ENCODE results near the gene BCL2L13. TPM values are rescaled to one million over a fixed set of nuclear protein-coding genes. Genes with fewer than 3 reads are reported as not detected.
"Not testable (repeated sequence)": the region's sequence is repeated elsewhere in the genome, so short reads cannot be mapped to it uniquely, and the experiment has no call there.

The BCL2L13 gene
- total and polyA plus RNA-seq, 4 donors: 34.6 to 46.5 (median 39.5) TPM

DNA sequence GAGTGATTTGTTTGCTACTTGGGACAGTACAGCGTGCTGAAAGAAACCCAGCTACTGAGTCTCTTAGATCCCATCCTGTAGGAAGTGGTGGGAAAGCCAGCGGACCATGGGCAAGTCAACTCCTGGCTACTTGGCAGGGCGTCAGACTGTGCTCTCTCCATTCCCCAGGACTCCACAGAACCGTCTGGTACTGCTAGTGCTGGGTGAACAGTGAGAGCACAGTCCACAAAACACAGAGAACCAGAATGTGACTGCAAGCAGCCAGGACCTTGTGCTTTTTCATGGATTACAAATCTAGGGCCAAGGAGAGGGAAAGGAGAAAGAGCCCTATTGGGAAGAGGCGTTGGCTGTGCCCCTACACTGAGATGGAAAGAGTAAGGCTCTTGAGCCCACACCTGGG is 125.5 kb downstream of the BCL2L13 start:
- H3K27me3 ChIP-seq (ENCODE audit: control insufficient read depth, insufficient read depth, low read length): no peaks in the 10 kb centered on the region
- 45% methylated on average over 5 of the region's 5 CpGs for WGBS (ENCODE audit: insufficient coverage)
- no peak for DNase-seq (ENCODE audit: low read depth in 4 of 6, low spot score in 6 of 6)
- no peaks in the 10 kb centered on the region for H3K9me3 ChIP-seq (ENCODE audit: control insufficient read depth, insufficient read depth, low read length)
- H3K4me3 ChIP-seq (ENCODE audit: low read depth, low read length): no peak overlapping the region
- peaks cover 4% of the 10 kb centered on the region for H3K4me1 ChIP-seq (ENCODE audit: control insufficient read depth, insufficient read depth, low read length)
- peaks cover 5% of the 10 kb centered on the region for H3K36me3 ChIP-seq (ENCODE audit: control insufficient read depth, insufficient read depth, low read length)
- H3K27ac ChIP-seq (ENCODE audit: low read depth, low read length): no peak overlapping the region

DNA sequence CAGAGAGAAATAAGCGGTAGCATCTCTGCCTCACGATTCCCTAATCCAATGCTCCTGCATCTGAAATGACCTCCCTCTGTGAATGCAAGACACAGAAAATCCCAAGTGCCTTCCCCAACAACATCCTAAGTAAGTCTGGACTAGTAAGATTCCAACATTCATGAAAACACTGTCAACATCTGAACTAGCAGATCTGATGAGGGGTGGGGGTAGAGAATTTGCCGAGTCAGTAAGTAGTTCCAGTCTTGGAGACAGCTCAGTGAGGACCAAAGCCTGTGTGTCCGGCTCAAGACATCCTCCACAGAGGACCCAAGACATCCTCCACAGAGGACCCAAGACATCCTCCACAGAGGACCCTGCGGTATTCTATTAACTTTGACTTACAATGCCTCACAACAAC is 126.3 kb downstream of the BCL2L13 start:
- H3K4me3 ChIP-seq (ENCODE audit: low read depth, low read length); H3K27me3 ChIP-seq (ENCODE audit: control insufficient read depth, insufficient read depth, low read length); H3K9me3 ChIP-seq (ENCODE audit: control insufficient read depth, insufficient read depth, low read length); DNase-seq (ENCODE audit: low read depth in 4 of 6, low spot score in 6 of 6); H3K27ac ChIP-seq (ENCODE audit: low read depth, low read length): not testable (repeated sequence)
- peaks cover 13% of the 10 kb centered on the region for H3K36me3 ChIP-seq (ENCODE audit: control insufficient read depth, insufficient read depth, low read length)
- WGBS (ENCODE audit: insufficient coverage): no CpG with 5 or more reads among the region's 5 CpGs
- peaks cover 12% of the 10 kb centered on the region for H3K4me1 ChIP-seq (ENCODE audit: control insufficient read depth, insufficient read depth, low read length)

DNA sequence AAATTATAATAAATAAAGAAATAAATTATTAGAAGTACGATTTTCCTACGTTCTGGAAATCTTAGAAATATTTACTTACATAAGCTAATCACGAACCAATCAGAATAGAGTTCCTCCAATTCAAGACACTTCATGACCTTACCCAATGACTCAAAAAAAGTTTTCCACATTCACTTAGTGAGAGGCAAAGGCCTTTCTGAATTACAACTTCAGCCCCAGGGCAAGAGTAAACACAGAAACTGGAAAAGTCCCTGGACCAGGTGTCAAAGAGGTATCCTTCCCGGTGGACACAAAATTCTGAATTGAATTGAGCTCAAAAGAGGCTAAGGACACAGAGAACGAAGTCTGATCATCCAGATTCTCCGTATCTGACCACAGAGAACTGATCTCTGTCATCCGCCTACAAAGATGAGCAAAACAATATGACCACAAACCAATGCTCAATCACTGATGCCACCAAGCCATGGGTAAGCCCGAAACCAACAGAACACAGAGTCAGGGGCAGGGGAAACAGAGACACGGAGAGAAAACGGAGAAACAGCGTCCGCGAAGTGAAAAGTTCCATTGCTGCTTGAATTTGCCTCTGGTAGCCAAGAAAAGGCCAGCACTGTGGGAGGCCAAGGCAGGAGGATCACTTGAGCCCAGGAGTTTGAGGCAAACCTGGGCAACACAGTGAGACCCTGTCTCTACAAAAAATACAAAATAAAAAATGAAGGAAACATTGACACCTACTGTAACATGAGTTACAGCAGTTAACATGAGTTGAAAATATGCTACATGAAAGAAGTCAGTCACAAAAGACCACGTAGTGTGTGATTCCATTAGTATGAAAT is 128.9 kb downstream of the BCL2L13 start:
- Histone ChIP-seq H3K9me3 (ENCODE audit: control insufficient read depth, insufficient read depth, low read length) (no peaks in the 10 kb centered on the region), H3K27ac (ENCODE audit: low read depth, low read length) (no peak overlapping the region), H3K4me1 (ENCODE audit: control insufficient read depth, insufficient read depth, low read length) (peaks cover 35% of the 10 kb centered on the region), H3K27me3 (ENCODE audit: control insufficient read depth, insufficient read depth, low read length) (no peaks in the 10 kb centered on the region), H3K4me3 (ENCODE audit: low read depth, low read length) (no peak overlapping the region), H3K36me3 (ENCODE audit: control insufficient read depth, insufficient read depth, low read length) (peaks cover 20% of the 10 kb centered on the region)
- WGBS (ENCODE audit: insufficient coverage): 96% methylated on average over 12 of the region's 14 CpGs
- DNase-seq (ENCODE audit: low read depth in 4 of 6, low spot score in 6 of 6): no peak

DNA sequence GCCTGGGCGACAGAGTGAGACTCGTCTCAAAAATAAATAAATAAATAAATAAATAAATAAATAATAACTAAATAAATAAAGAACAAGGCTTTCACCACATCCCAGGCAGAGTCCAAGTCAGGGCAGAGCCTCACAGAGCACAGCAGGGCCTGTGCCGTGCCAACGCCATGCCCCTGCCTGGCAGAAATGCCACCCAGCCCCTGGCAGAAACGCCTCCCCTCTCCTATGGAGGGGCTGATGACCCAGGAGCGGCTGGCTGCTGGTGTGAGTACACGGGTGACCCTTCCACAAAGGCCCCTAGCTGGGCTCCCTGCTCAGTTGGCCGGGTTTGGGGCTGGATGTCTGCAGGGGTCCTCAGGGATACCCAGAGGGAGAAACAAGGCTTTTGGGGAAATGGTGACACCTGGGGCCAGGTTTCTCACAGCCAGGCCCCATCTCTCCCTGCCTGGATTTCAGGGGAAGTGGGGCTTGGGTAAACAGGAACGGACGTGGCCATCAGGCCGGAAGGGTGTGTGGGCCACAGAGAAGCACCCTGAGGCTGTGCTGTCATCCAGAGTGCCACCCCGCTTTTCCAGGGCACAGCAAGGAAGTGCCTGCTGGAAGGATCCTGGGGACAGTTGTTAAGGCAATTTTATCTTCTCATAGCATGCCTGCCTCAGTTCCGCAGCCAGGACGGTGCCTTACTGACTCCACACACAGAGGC is 130.6 kb downstream of the BCL2L13 start:
- 76% methylated on average over 12 of the region's 14 CpGs for whole genome bisulfite sequencing (ENCODE audit: insufficient coverage)
- H3K4me3 ChIP-seq (ENCODE audit: low read depth, low read length): no peak overlapping the region
- no peaks in the 10 kb centered on the region for H3K9me3 ChIP-seq (ENCODE audit: control insufficient read depth, insufficient read depth, low read length)
- no peaks in the 10 kb centered on the region for H3K27me3 ChIP-seq (ENCODE audit: control insufficient read depth, insufficient read depth, low read length)
- peaks cover 23% of the 10 kb centered on the region for H3K36me3 ChIP-seq (ENCODE audit: control insufficient read depth, insufficient read depth, low read length)
- no peak for DNase-seq (ENCODE audit: low read depth in 4 of 6, low spot score in 6 of 6)
- H3K27ac ChIP-seq (ENCODE audit: low read depth, low read length): no peak overlapping the region
- H3K4me1 ChIP-seq (ENCODE audit: control insufficient read depth, insufficient read depth, low read length): peaks cover 49% of the 10 kb centered on the region

DNA sequence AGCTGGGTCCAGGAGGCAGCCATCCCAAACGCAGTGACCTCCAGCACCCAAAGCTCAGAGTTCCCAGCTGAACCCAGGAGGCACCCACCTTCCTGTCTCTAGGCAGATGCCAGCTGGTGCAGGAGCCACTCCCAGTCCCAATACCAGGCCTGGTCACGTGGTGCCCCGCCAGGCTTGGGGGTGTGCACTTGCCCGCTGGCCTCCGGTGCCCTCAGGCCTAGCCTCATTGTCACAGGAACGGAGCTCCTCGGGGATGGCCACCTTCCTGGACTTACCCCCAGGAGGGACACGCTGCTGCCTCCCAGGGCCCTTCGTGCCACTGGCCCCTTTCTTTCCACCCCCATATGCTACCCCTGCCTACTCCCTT is 131.1 kb downstream of the BCL2L13 start:
- peaks cover 51% of the 10 kb centered on the region for H3K4me1 ChIP-seq (ENCODE audit: control insufficient read depth, insufficient read depth, low read length)
- H3K27me3 ChIP-seq (ENCODE audit: control insufficient read depth, insufficient read depth, low read length): no peaks in the 10 kb centered on the region
- peaks cover 23% of the 10 kb centered on the region for H3K36me3 ChIP-seq (ENCODE audit: control insufficient read depth, insufficient read depth, low read length)
- DNase-seq (ENCODE audit: low read depth in 4 of 6, low spot score in 6 of 6): no peak
- H3K9me3 ChIP-seq (ENCODE audit: control insufficient read depth, insufficient read depth, low read length): no peaks in the 10 kb centered on the region
- 86% methylated on average over 9 of the region's 9 CpGs for WGBS (ENCODE audit: insufficient coverage)
- H3K27ac ChIP-seq (ENCODE audit: low read depth, low read length): no peak overlapping the region
- H3K4me3 ChIP-seq (ENCODE audit: low read depth, low read length): no peak overlapping the region

DNA sequence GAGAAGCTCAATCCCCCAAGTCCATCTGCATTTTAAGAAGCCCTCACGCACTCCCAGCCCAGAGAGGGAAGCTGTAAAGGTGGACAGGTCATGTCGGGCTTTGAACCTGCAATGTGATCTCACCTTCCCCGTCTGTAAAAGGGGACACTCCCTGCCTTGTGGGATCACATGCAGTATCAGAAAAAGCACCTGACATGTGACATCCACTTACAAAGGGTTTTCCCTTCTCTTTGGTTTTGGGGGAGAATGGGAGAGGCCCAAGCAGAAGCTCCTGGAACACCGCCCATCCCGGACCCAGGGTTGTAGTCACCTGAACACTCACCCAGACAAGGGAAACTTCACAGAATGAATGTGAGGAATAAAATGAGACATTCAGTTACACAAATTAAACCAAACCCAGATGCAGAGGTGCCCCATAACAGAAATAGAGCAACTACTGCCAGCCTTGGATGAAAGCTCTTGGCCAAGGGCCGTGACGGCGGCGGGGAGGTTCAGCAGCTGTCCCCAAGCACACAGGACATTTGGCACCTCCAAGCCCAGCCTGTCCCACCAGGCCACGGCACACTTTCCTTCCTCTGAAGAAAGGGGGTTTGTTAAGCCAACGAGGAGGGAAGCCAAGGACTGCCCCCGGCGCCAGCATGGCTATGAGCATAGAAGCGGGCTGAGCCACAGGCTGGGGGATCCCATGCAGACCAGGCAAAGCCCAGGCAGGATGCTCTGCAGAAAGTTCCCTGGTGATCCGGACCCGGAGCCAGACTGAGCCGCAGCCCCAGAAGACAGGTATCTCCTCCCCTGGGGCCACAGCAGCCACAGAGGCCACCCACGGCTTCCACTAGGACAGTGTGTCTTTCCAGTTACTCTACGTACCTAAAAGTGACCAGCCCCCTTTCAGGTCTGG is 131.9 kb downstream of the BCL2L13 start:
- peak overlapping the region; percentile 40 for H3K27ac ChIP-seq (ENCODE audit: low read depth, low read length)
- DNase-seq (ENCODE audit: low read depth in 4 of 6, low spot score in 6 of 6): peak in 1 of 6 donors; percentile 76
- H3K4me1 ChIP-seq (ENCODE audit: control insufficient read depth, insufficient read depth, low read length): peaks cover 58% of the 10 kb centered on the region
- peaks cover 23% of the 10 kb centered on the region for H3K36me3 ChIP-seq (ENCODE audit: control insufficient read depth, insufficient read depth, low read length)
- 67% methylated on average over 13 of the region's 19 CpGs for WGBS (ENCODE audit: insufficient coverage)
- no peak overlapping the region for H3K4me3 ChIP-seq (ENCODE audit: low read depth, low read length)
- H3K27me3 ChIP-seq (ENCODE audit: control insufficient read depth, insufficient read depth, low read length): no peaks in the 10 kb centered on the region
- H3K9me3 ChIP-seq (ENCODE audit: control insufficient read depth, insufficient read depth, low read length): no peaks in the 10 kb centered on the region

DNA sequence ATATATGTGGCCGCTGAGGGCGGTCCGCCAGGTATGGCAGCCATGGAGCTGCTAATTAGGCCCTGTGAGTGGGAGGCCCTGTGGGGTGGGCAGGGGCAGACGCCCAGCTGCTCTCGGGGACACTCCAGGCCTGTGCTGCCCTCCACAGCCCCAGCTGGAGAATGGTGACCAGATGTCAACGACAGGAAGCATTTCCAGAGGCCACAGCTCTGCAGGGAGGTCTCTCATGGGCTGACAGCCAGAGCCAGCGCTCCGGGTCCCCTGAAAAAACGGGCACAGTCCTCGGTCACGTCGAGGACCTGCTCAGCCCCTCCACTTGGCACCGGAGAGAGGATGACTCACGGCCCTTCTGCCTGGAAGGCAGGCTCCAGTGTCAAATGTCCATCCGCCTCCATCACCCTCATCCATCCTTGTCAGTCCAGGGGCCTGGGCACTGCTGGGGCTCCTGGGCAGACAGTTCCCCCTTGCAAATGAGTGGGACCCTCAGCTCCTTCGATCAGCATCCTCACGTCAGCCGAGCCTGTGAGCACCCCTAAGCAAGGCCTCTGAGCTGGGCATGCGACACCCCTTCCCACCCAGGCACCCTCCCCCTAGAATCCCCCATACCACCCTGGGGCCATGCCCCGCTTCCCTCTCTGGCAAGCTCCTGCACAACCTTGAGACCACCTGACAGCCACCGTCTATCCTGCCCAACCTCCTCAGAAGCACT is 133.8 kb downstream of the BCL2L13 start:
- 48% methylated on average over 21 of the region's 21 CpGs for WGBS (ENCODE audit: insufficient coverage)
- no peak overlapping the region for H3K4me3 ChIP-seq (ENCODE audit: low read depth, low read length)
- H3K27me3 ChIP-seq (ENCODE audit: control insufficient read depth, insufficient read depth, low read length): no peaks in the 10 kb centered on the region
- H3K4me1 ChIP-seq (ENCODE audit: control insufficient read depth, insufficient read depth, low read length): peaks cover 59% of the 10 kb centered on the region
- H3K9me3 ChIP-seq (ENCODE audit: control insufficient read depth, insufficient read depth, low read length): no peaks in the 10 kb centered on the region
- peaks cover 23% of the 10 kb centered on the region for H3K36me3 ChIP-seq (ENCODE audit: control insufficient read depth, insufficient read depth, low read length)
- no peak for DNase-seq (ENCODE audit: low read depth in 4 of 6, low spot score in 6 of 6)
- no peak overlapping the region for H3K27ac ChIP-seq (ENCODE audit: low read depth, low read length)

DNA sequence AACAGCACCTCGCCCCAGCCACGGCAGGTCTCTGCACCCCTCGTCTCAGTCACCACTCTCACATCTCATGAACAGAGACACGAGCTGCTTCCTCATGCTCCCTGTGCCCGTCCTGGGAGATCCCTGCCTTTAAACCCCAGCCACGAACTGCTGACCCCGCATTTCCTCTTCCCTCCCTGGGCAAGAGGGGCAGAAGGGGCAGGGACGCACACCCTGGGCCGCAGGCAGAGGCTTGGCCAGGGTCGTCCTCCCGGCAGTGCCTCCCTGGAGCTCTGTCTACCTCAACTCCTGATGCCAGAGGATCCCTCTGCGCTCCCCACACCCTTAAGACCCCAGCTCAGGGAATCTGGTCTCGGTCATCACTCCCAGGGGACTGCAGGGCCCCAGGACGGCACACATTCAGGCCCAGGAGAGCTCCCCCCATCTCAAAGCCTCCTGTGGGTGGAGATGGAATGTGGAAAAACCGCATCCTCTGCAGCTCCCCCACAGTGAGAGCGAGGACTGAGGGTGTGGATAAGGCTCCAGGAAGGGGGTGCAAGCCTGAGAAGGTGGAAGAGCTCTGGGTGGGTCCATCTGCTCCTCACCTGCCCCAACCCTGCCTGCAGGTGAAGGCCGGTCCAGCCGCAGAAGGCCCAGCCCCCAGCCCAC is 134.5 kb downstream of the BCL2L13 start:
- H3K36me3 ChIP-seq (ENCODE audit: control insufficient read depth, insufficient read depth, low read length): peaks cover 22% of the 10 kb centered on the region
- DNase-seq (ENCODE audit: low read depth in 4 of 6, low spot score in 6 of 6): peak in 2 of 6 donors; percentile 21 to 51
- peaks cover 59% of the 10 kb centered on the region for H3K4me1 ChIP-seq (ENCODE audit: control insufficient read depth, insufficient read depth, low read length)
- WGBS (ENCODE audit: insufficient coverage): 43% methylated on average over 13 of the region's 18 CpGs
- H3K9me3 ChIP-seq (ENCODE audit: control insufficient read depth, insufficient read depth, low read length): no peaks in the 10 kb centered on the region
- H3K27me3 ChIP-seq (ENCODE audit: control insufficient read depth, insufficient read depth, low read length): no peaks in the 10 kb centered on the region
- H3K4me3 ChIP-seq (ENCODE audit: low read depth, low read length): peak overlapping the region; percentile 53
- H3K27ac ChIP-seq (ENCODE audit: low read depth, low read length): no peak overlapping the region

All from spinal cord (tissue), 10 donors.